ENCODE data around the gene CSAD. TPM values are rescaled to one million over a fixed set of nuclear protein-coding genes. Genes with fewer than 3 reads are reported as not detected.

The CSAD gene
- total RNA-seq, 1 experiment from 2014 or later, result 15.4 TPM

GRCh38 chr12:53211476-53212381, 31.0 kb upstream of the CSAD start:
- H3K27ac ChIP-seq (ENCODE audit: low read length), result no peak overlapping the region
- CTCF ChIA-PET, result interaction anchor here (1.0 to 1.7 kb wide), 3 partner anchors 14 to 88 kb away, joined by 4 to 5 read pairs (median 4); partner anchors contain the start of gene MYG1
- no peak overlapping the region for H3K4me3 ChIP-seq (ENCODE audit: low read depth in 2 of 2, low read length in 2 of 2)
- intact Hi-C loops (cut with micrococcal nuclease; ENCODE audit: unreplicated experiment) (no loop called here), in situ Hi-C loops (cut with HindIII; ENCODE audit: low pct_unique_long_range_greater_than_20kb, low sequenced_read_pairs) (no loop called here)
- TF ChIP-seq POLR2AphosphoS5 (IDR thresholded peaks at IDR 0.05; ENCODE audit: low read depth, low read length) (no peak), REST (IDR thresholded peaks at IDR 0.05; ENCODE audit: insufficient read depth in 1 of 2, low read depth in 2 of 2, low read length in 1 of 2) (no peak), SIN3A (IDR thresholded peaks at IDR 0.05; ENCODE audit: borderline replicate concordance, insufficient read depth, low read depth, low read length) (no peak), CTCF (IDR thresholded peaks at IDR 0.05) (peak; percentile 46), TCF7L2 (IDR thresholded peaks at IDR 0.05; ENCODE audit: low read depth, low read length) (no peak)
- no peaks in the 10 kb centered on the region for H3K27me3 ChIP-seq (ENCODE audit: control insufficient read depth, insufficient read depth, low read length)
- H3K36me3 ChIP-seq (ENCODE audit: control insufficient read depth, insufficient read depth, low read length), result no peaks in the 10 kb centered on the region; the same call in 1 of the 2 replicates
- no TSS peak for BruUV-seq (replicated peaks)
- DNase-seq (ENCODE audit: low read depth, low spot score) (no peak), ATAC-seq (no peak)
- POLR2A ChIA-PET, result no interaction called here
- H3K4me1 ChIP-seq (ENCODE audit: control insufficient read depth, insufficient read depth, low read length), result peaks cover 13% of the 10 kb centered on the region
- no peaks in the 10 kb centered on the region for H3K9me3 ChIP-seq (ENCODE audit: control insufficient read depth, insufficient read depth, low read depth, low read length)

GRCh38 chr12:53210843-53211242, 30.1 kb upstream of the CSAD start:
- Histone ChIP-seq H3K9me3 (ENCODE audit: control insufficient read depth, insufficient read depth, low read depth, low read length) (no peaks in the 10 kb centered on the region), H3K27ac (ENCODE audit: low read length) (no peak overlapping the region), H3K4me1 (ENCODE audit: control insufficient read depth, insufficient read depth, low read length) (peaks cover 5% of the 10 kb centered on the region), H3K27me3 (ENCODE audit: control insufficient read depth, insufficient read depth, low read length) (no peaks in the 10 kb centered on the region), H3K4me3 (ENCODE audit: low read depth in 2 of 2, low read length in 2 of 2) (no peak overlapping the region), H3K36me3 (ENCODE audit: control insufficient read depth, insufficient read depth, low read length) (no peaks in the 10 kb centered on the region; the same call in 1 of the 2 replicates)
- POLR2A ChIA-PET, result no interaction called here
- CTCF ChIA-PET, result no interaction called here
- DNase-seq (ENCODE audit: low read depth, low spot score) (no peak), ATAC-seq (no peak)
- TF ChIP-seq SIN3A (IDR thresholded peaks at IDR 0.05; ENCODE audit: borderline replicate concordance, insufficient read depth, low read depth, low read length) (no peak), TCF7L2 (IDR thresholded peaks at IDR 0.05; ENCODE audit: low read depth, low read length) (no peak), POLR2AphosphoS5 (IDR thresholded peaks at IDR 0.05; ENCODE audit: low read depth, low read length) (no peak), CTCF (IDR thresholded peaks at IDR 0.05) (no peak), REST (IDR thresholded peaks at IDR 0.05; ENCODE audit: insufficient read depth in 1 of 2, low read depth in 2 of 2, low read length in 1 of 2) (no peak)
- intact Hi-C loops (cut with micrococcal nuclease; ENCODE audit: unreplicated experiment), result no loop called here
- in situ Hi-C loops (cut with HindIII; ENCODE audit: low pct_unique_long_range_greater_than_20kb, low sequenced_read_pairs), result no loop called here
- TSS peak; percentile 82 for BruUV-seq (replicated peaks)
